Measurements from ENCODE around the gene ARAP1.
A peak's percentile ranks its signal among the peaks of the same experiment; 100 is the strongest.

The ARAP1 gene

GRCh38 chr11:72738199-72739141 lies 13.7 kb downstream of the ARAP1 start:
- H3K27me3 ChIP-seq (ENCODE audit: insufficient read depth, low read length), result no peaks in the 10 kb centered on the region
- H3K9ac ChIP-seq (ENCODE audit: low read depth, low read length), result no peak overlapping the region
- H3K4me3 ChIP-seq (ENCODE audit: low read length), result no peak overlapping the region
- no peak overlapping the region for H3K27ac ChIP-seq (ENCODE audit: low read length)
- H3K36me3 ChIP-seq (ENCODE audit: insufficient read depth, low read depth, low read length), result no peaks in the 10 kb centered on the region
- peaks cover 34% of the 10 kb centered on the region for H3K4me1 ChIP-seq (ENCODE audit: insufficient read depth, low read length)
- H3K9me3 ChIP-seq (ENCODE audit: insufficient read depth, low read depth, low read length), result no peaks in the 10 kb centered on the region

GRCh38 chr11:72737336-72737735 lies 14.9 kb downstream of the ARAP1 start:
- Histone ChIP-seq H3K36me3 (ENCODE audit: insufficient read depth, low read depth, low read length) (no peaks in the 10 kb centered on the region), H3K9me3 (ENCODE audit: insufficient read depth, low read depth, low read length) (no peaks in the 10 kb centered on the region), H3K27ac (ENCODE audit: low read length) (no peak overlapping the region), H3K9ac (ENCODE audit: low read depth, low read length) (no peak overlapping the region), H3K27me3 (ENCODE audit: insufficient read depth, low read length) (no peaks in the 10 kb centered on the region), H3K4me1 (ENCODE audit: insufficient read depth, low read length) (peaks cover 32% of the 10 kb centered on the region), H3K4me3 (ENCODE audit: low read length) (no peak overlapping the region)

- peaks cover 26% of the 10 kb centered on the region for H3K4me1 ChIP-seq (ENCODE audit: insufficient read depth, low read length)
- H3K4me3 ChIP-seq (ENCODE audit: low read length), result no peak overlapping the region
- no peaks in the 10 kb centered on the region for H3K9me3 ChIP-seq (ENCODE audit: insufficient read depth, low read depth, low read length)
- H3K27ac ChIP-seq (ENCODE audit: low read length), result no peak overlapping the region
- H3K36me3 ChIP-seq (ENCODE audit: insufficient read depth, low read depth, low read length), result no peaks in the 10 kb centered on the region
- H3K9ac ChIP-seq (ENCODE audit: low read depth, low read length), result no peak overlapping the region
- H3K27me3 ChIP-seq (ENCODE audit: insufficient read depth, low read length), result no peaks in the 10 kb centered on the region
Observed at GRCh38 chr11:72736452-72737069, 15.6 kb downstream of the ARAP1 start.

- H3K9ac ChIP-seq (ENCODE audit: low read depth, low read length), result no peak overlapping the region
- no peaks in the 10 kb centered on the region for H3K36me3 ChIP-seq (ENCODE audit: insufficient read depth, low read depth, low read length)
- H3K9me3 ChIP-seq (ENCODE audit: insufficient read depth, low read depth, low read length), result no peaks in the 10 kb centered on the region
- peaks cover 20% of the 10 kb centered on the region for H3K4me1 ChIP-seq (ENCODE audit: insufficient read depth, low read length)
- no peak overlapping the region for H3K4me3 ChIP-seq (ENCODE audit: low read length)
- peak overlapping the region; percentile 43 for H3K27ac ChIP-seq (ENCODE audit: low read length)
- no peaks in the 10 kb centered on the region for H3K27me3 ChIP-seq (ENCODE audit: insufficient read depth, low read length)
Observed at GRCh38 chr11:72735495-72736027, 16.6 kb downstream of the ARAP1 start.

GRCh38 chr11:72732329-72732728 lies 19.9 kb downstream of the ARAP1 start:
- H3K4me3 ChIP-seq (ENCODE audit: low read length), result no peak overlapping the region
- peaks cover 22% of the 10 kb centered on the region for H3K4me1 ChIP-seq (ENCODE audit: insufficient read depth, low read length)
- H3K36me3 ChIP-seq (ENCODE audit: insufficient read depth, low read depth, low read length), result no peaks in the 10 kb centered on the region; the same call in 1 of the 2 replicates
- no peaks in the 10 kb centered on the region for H3K9me3 ChIP-seq (ENCODE audit: insufficient read depth, low read depth, low read length)
- H3K27ac ChIP-seq (ENCODE audit: low read length), result no peak overlapping the region
- H3K27me3 ChIP-seq (ENCODE audit: insufficient read depth, low read length), result no peaks in the 10 kb centered on the region
- no peak overlapping the region for H3K9ac ChIP-seq (ENCODE audit: low read depth, low read length)

- H3K9me3 ChIP-seq (ENCODE audit: insufficient read depth, low read depth, low read length), result no peaks in the 10 kb centered on the region
- no peak overlapping the region for H3K27ac ChIP-seq (ENCODE audit: low read length)
- H3K4me1 ChIP-seq (ENCODE audit: insufficient read depth, low read length), result peaks cover 12% of the 10 kb centered on the region
- no peak overlapping the region for H3K4me3 ChIP-seq (ENCODE audit: low read length)
- H3K36me3 ChIP-seq (ENCODE audit: insufficient read depth, low read depth, low read length), result no peaks in the 10 kb centered on the region; the same call in 1 of the 2 replicates
- no peak overlapping the region for H3K9ac ChIP-seq (ENCODE audit: low read depth, low read length)
- H3K27me3 ChIP-seq (ENCODE audit: insufficient read depth, low read length), result no peaks in the 10 kb centered on the region
Observed at GRCh38 chr11:72730737-72731136, 21.5 kb downstream of the ARAP1 start.

GRCh38 chr11:72730243-72730642 lies 22.0 kb downstream of the ARAP1 start:
- Histone ChIP-seq H3K27ac (ENCODE audit: low read length) (no peak overlapping the region), H3K9ac (ENCODE audit: low read depth, low read length) (peak overlapping the region; percentile 18; the same call in 1 of the 2 replicates), H3K36me3 (ENCODE audit: insufficient read depth, low read depth, low read length) (no peaks in the 10 kb centered on the region; the same call in 1 of the 2 replicates)

GRCh38 chr11:72727521-72727920 lies 24.7 kb downstream of the ARAP1 start:
- Histone ChIP-seq H3K9ac (ENCODE audit: low read depth, low read length) (no peak overlapping the region), H3K4me1 (ENCODE audit: insufficient read depth, low read length) (peaks cover 12% of the 10 kb centered on the region), H3K27me3 (ENCODE audit: insufficient read depth, low read length) (no peaks in the 10 kb centered on the region), H3K36me3 (ENCODE audit: insufficient read depth, low read depth, low read length) (peaks cover 13% of the 10 kb centered on the region; the same call in 1 of the 2 replicates), H3K9me3 (ENCODE audit: insufficient read depth, low read depth, low read length) (no peaks in the 10 kb centered on the region), H3K4me3 (ENCODE audit: low read length) (no peak overlapping the region), H3K27ac (ENCODE audit: low read length) (no peak overlapping the region)

More at GRCh38 chr11:72730243-72730642, 22.0 kb downstream of the ARAP1 start:
- H3K9me3 ChIP-seq (ENCODE audit: insufficient read depth, low read depth, low read length), result no peaks in the 10 kb centered on the region
- H3K4me3 ChIP-seq (ENCODE audit: low read length), result no peak overlapping the region
- H3K4me1 ChIP-seq (ENCODE audit: insufficient read depth, low read length), result peaks cover 12% of the 10 kb centered on the region
- H3K27me3 ChIP-seq (ENCODE audit: insufficient read depth, low read length), result no peaks in the 10 kb centered on the region

- peaks cover 13% of the 10 kb centered on the region; the same call in 1 of the 2 replicates for H3K36me3 ChIP-seq (ENCODE audit: insufficient read depth, low read depth, low read length)
- no peaks in the 10 kb centered on the region for H3K9me3 ChIP-seq (ENCODE audit: insufficient read depth, low read depth, low read length)
- H3K27me3 ChIP-seq (ENCODE audit: insufficient read depth, low read length), result no peaks in the 10 kb centered on the region
- H3K4me3 ChIP-seq (ENCODE audit: low read length), result no peak overlapping the region
- H3K4me1 ChIP-seq (ENCODE audit: insufficient read depth, low read length), result peaks cover 12% of the 10 kb centered on the region
- H3K9ac ChIP-seq (ENCODE audit: low read depth, low read length), result no peak overlapping the region
- no peak overlapping the region for H3K27ac ChIP-seq (ENCODE audit: low read length)
Observed at GRCh38 chr11:72726266-72727220, 25.7 kb downstream of the ARAP1 start.

- Histone ChIP-seq H3K9me3 (ENCODE audit: insufficient read depth, low read depth, low read length) (no peaks in the 10 kb centered on the region), H3K4me3 (ENCODE audit: low read length) (no peak overlapping the region), H3K27me3 (ENCODE audit: insufficient read depth, low read length) (no peaks in the 10 kb centered on the region), H3K27ac (ENCODE audit: low read length) (no peak overlapping the region), H3K36me3 (ENCODE audit: insufficient read depth, low read depth, low read length) (peaks cover 13% of the 10 kb centered on the region; the same call in 1 of the 2 replicates), H3K9ac (ENCODE audit: low read depth, low read length) (no peak overlapping the region), H3K4me1 (ENCODE audit: insufficient read depth, low read length) (peaks cover 9% of the 10 kb centered on the region)
Observed at GRCh38 chr11:72725724-72726028, 26.5 kb downstream of the ARAP1 start.
